HUES48 (cell line): ENCODE data around the gene WDR41.
A peak's percentile ranks its signal among the peaks of the same experiment; 100 is the strongest.
"Not testable (repeated sequence)": the region's sequence is repeated elsewhere in the genome, so short reads cannot be mapped to it uniquely, and the experiment has no call there.

ENCODE experiments used
- H3K27ac ChIP-seq: one replicate; pipeline ENCODE4 v1.7.0; 2013; ENCODE audit warnings: low read depth, low read length, inconsistent platforms
- H3K27me3 ChIP-seq: 2 replicates; pipeline ENCODE4 v1.6.1; 2013; ENCODE audit warnings: mild to moderate bottlenecking, low read length; ENCODE audit not compliant: control insufficient read depth, insufficient read depth
- H3K36me3 ChIP-seq: 2 replicates; pipeline ENCODE4 v1.6.1; 2013; ENCODE audit warnings: low read length; ENCODE audit not compliant: control insufficient read depth, insufficient read depth
- H3K4me1 ChIP-seq: 2 replicates; pipeline ENCODE4 v1.6.1; 2013; ENCODE audit warnings: mild to moderate bottlenecking, low read length; ENCODE audit not compliant: control insufficient read depth, insufficient read depth
- H3K4me3 ChIP-seq: 2 replicates; pipeline ENCODE4 v1.5.1; 2013; ENCODE audit warnings: mild to moderate bottlenecking, low read depth, low read length
- H3K9ac ChIP-seq: 2 replicates; pipeline ENCODE4 v1.6.1; 2013; ENCODE audit warnings: mild to moderate bottlenecking, low read depth, low read length, moderate library complexity
- H3K9me3 ChIP-seq: 2 replicates; pipeline ENCODE4 v1.6.1; 2013; ENCODE audit warnings: low read length; ENCODE audit not compliant: control insufficient read depth, insufficient read depth

Gene WDR41

GRCh38 chr5:77491783-77492652 lies at the start of gene WDR41:
WDR41 (minus strand) TSS chr5:77492316; CDS start chr5:77492220, 96 bp downstream.
- peak within 1 kb of the TSS; percentile 94 for H3K27ac ChIP-seq
- H3K4me3 ChIP-seq: peak within 1 kb of the TSS; percentile 88
- no peaks in the 10 kb centered on the region; the same call in 1 of the 2 replicates for H3K36me3 ChIP-seq
- peaks cover 10% of the 10 kb centered on the region; the same call in 1 of the 2 replicates for H3K27me3 ChIP-seq
- H3K9me3 ChIP-seq: no peaks in the 10 kb centered on the region
- H3K4me1 ChIP-seq: peaks cover 7% of the 10 kb centered on the region; the same call in 1 of the 2 replicates
- peak within 1 kb of the TSS; percentile 78 for H3K9ac ChIP-seq

GRCh38 chr5:77531297-77531696 lies 39.2 kb upstream of the WDR41 start:
- H3K9me3 ChIP-seq: no peaks in the 10 kb centered on the region

GRCh38 chr5:77518304-77518703 lies 26.2 kb upstream of the WDR41 start:
- H3K27ac ChIP-seq: no peak overlapping the region
- H3K36me3 ChIP-seq: no peaks in the 10 kb centered on the region
- no peaks in the 10 kb centered on the region for H3K9me3 ChIP-seq
- H3K9ac ChIP-seq: no peak overlapping the region
- H3K27me3 ChIP-seq: no peaks in the 10 kb centered on the region
- H3K4me1 ChIP-seq: no peaks in the 10 kb centered on the region
- no peak overlapping the region for H3K4me3 ChIP-seq

More at GRCh38 chr5:77531297-77531696, 39.2 kb upstream of the WDR41 start:
- no peak overlapping the region for H3K9ac ChIP-seq
- no peak overlapping the region for H3K4me3 ChIP-seq
- H3K27ac ChIP-seq: no peak overlapping the region
- H3K27me3 ChIP-seq: no peaks in the 10 kb centered on the region
- no peaks in the 10 kb centered on the region for H3K36me3 ChIP-seq
- H3K4me1 ChIP-seq: no peaks in the 10 kb centered on the region

- Histone ChIP-seq H3K4me3 (no peak overlapping the region), H3K4me1 (no peaks in the 10 kb centered on the region), H3K27me3 (no peaks in the 10 kb centered on the region), H3K9ac (no peak overlapping the region), H3K36me3 (no peaks in the 10 kb centered on the region), H3K27ac (no peak overlapping the region), H3K9me3 (no peaks in the 10 kb centered on the region)
These were observed 22.3 kb upstream of the WDR41 start for GRCh38 chr5:77514457-77514856.

- no peak overlapping the region for H3K9ac ChIP-seq
- no peaks in the 10 kb centered on the region for H3K9me3 ChIP-seq
- no peaks in the 10 kb centered on the region for H3K36me3 ChIP-seq
- no peak overlapping the region for H3K27ac ChIP-seq
- no peak overlapping the region for H3K4me3 ChIP-seq
- no peaks in the 10 kb centered on the region for H3K27me3 ChIP-seq
- H3K4me1 ChIP-seq: no peaks in the 10 kb centered on the region
These were observed 21.2 kb upstream of the WDR41 start for GRCh38 chr5:77513321-77513720.

GRCh38 chr5:77501132-77501531 lies 9.0 kb upstream of the WDR41 start:
- H3K36me3 ChIP-seq, H3K9me3 ChIP-seq, H3K27me3 ChIP-seq, H3K9ac ChIP-seq, H3K27ac ChIP-seq, H3K4me1 ChIP-seq, H3K4me3 ChIP-seq: not testable (repeated sequence)

- Histone ChIP-seq H3K27me3 (no peaks in the 10 kb centered on the region), H3K9me3 (no peaks in the 10 kb centered on the region), H3K4me3 (no peak overlapping the region), H3K36me3 (no peaks in the 10 kb centered on the region), H3K27ac (no peak overlapping the region), H3K9ac (no peak overlapping the region), H3K4me1 (no peaks in the 10 kb centered on the region)
These were observed 7.9 kb upstream of the WDR41 start for GRCh38 chr5:77499973-77500372.

DNA sequence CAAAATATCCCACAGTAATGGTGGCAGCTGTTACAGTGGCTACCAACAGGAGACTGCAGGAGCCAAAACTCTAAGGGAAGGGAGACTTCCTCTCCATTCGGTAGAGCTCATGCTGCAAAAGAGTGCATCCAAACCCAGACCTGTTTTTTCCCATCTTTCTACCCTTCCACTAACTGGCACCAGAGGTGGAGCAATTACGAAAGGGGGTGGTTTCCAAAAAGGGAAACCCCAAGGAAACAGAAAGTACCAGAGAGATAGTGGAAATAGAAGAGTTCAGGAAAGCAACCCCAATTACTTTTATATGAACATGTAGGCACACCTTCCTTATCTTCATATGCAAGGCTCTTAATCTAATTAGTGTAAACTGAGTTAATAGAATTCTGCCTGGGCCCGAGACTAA lies 7.3 kb upstream of the WDR41 start:
- no peaks in the 10 kb centered on the region for H3K9me3 ChIP-seq
- no peaks in the 10 kb centered on the region for H3K36me3 ChIP-seq
- no peak overlapping the region for H3K4me3 ChIP-seq
- no peaks in the 10 kb centered on the region for H3K27me3 ChIP-seq
- no peaks in the 10 kb centered on the region for H3K4me1 ChIP-seq
- no peak overlapping the region for H3K9ac ChIP-seq
- H3K27ac ChIP-seq: no peak overlapping the region

GRCh38 chr5:77498952-77499351 lies 6.8 kb upstream of the WDR41 start:
- no peaks in the 10 kb centered on the region for H3K36me3 ChIP-seq
- H3K9me3 ChIP-seq: no peaks in the 10 kb centered on the region
- no peak overlapping the region for H3K27ac ChIP-seq
- H3K4me1 ChIP-seq: no peaks in the 10 kb centered on the region
- H3K9ac ChIP-seq: no peak overlapping the region
- no peaks in the 10 kb centered on the region for H3K27me3 ChIP-seq
- H3K4me3 ChIP-seq: no peak overlapping the region

- no peak overlapping the region for H3K9ac ChIP-seq
- no peaks in the 10 kb centered on the region for H3K9me3 ChIP-seq
- H3K4me3 ChIP-seq: no peak overlapping the region
- peaks cover 7% of the 10 kb centered on the region; the same call in 1 of the 2 replicates for H3K4me1 ChIP-seq
- H3K36me3 ChIP-seq: no peaks in the 10 kb centered on the region
- no peak overlapping the region for H3K27ac ChIP-seq
- peaks cover 10% of the 10 kb centered on the region; the same call in 1 of the 2 replicates for H3K27me3 ChIP-seq
These were observed 2.8 kb upstream of the WDR41 start for GRCh38 chr5:77494935-77495334.

- Histone ChIP-seq H3K27ac (peak overlapping the region; percentile 14), H3K9me3 (no peaks in the 10 kb centered on the region), H3K27me3 (peaks cover 10% of the 10 kb centered on the region; the same call in 1 of the 2 replicates), H3K4me3 (peak overlapping the region; percentile 88), H3K36me3 (no peaks in the 10 kb centered on the region; the same call in 1 of the 2 replicates), H3K4me1 (peaks cover 7% of the 10 kb centered on the region; the same call in 1 of the 2 replicates), H3K9ac (no peak overlapping the region)
These were observed 511 bp upstream of the WDR41 start for GRCh38 chr5:77492653-77493000.
